Left renal pelvis (tissue), 4 donors: ENCODE results near the gene USP47. TPM values are rescaled to one million over a fixed set of nuclear protein-coding genes. Genes with fewer than 3 reads are reported as not detected.

ENCODE experiments used
- DNase-seq, 4 donors: peaks; one replicate each; pipeline ENCODE4 v3.0.0-alpha.2; 2013; ENCODE audit warnings: low read depth in 4 of 4, low spot score in 3 of 4
- polyA plus RNA-seq, 4 donors: library from polyadenylated mRNA; unstranded; fragments of 120-200 nt; gene quantifications; one replicate each; pipeline ENCODE4 v1.2.1, GENCODE V29; 2013; ENCODE audit not compliant: insufficient read length in 4 of 4

The USP47 gene
- polyA plus RNA-seq, 4 donors: 67.0 to 94.9 (median 93.0) TPM

DNA sequence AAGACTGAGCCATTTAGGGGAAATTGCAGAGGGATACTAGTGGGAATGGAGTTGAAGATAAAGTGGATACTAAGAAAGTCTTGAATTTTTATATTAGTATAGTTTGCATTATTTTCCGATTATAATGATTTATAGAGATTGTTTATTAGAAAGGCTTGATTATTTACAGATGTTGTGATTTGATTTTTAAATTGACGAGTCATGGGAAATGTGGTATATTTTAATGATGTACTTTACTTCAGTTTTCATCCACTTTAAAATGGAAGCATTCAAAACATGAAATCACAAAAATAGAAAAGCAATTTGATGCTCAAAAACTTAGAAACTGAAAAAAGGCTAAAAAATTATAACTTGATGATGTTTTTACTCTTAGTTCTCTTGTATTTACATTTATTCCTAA is 21.2 kb downstream of the USP47 start:
- no peak for DNase-seq

DNA sequence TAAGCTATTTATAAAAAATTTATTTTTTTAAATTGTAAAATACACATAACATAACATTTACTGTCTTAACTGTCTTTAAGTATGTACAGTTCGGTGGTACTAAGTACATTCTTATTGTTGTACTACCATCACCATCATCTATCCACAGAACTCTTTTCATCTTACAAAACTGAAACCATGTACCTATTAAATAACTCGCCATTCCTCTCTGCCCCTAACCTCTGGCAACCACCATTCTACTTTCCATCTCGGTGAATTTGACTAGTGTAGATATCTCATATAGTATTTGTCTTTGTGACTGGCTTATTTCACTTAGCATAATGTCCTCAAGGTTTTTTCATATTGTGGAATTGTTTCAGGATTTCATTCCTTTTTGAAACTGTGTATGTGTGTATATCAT is 22.6 kb downstream of the USP47 start:
- no peak for DNase-seq

DNA sequence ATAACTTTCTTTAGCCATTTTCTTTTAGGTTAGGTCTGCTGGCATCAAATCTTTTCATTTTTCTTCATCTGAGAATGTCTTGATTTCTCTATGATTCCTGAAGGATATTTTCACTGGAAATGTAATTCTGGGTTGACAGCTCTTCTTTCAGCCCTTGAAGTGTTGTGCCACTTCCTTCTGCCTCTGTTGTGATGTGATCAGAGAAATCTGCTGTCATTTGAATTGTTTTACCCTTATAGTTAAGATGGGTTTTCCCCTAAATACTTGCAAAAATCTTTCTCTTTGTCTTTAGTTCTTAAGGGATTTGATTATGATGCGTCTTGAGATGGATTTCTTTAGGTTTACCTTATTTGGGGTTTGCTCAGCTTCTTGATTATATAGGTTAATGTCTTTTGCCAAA is 23.0 kb downstream of the USP47 start:
- DNase-seq: no peak

DNA sequence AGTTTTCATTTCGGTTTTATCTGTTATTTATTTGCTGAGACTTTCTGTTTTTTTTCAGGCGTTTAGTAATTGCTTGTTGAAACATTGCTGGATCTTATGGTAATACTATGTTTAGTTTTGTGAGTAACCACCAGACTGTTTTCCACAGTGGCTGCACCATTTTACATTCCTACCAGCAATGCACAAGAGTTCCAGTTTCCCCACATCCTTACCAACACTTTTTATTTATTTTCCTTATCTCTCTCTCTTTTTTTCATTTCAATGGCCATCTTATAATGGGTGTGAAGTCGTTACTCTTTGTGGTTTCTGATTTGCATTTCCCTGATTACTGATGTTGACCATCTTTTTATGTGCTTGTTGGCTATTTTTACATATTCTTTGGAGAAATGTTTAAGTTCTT is 23.7 kb downstream of the USP47 start:
- no peak for DNase-seq

DNA sequence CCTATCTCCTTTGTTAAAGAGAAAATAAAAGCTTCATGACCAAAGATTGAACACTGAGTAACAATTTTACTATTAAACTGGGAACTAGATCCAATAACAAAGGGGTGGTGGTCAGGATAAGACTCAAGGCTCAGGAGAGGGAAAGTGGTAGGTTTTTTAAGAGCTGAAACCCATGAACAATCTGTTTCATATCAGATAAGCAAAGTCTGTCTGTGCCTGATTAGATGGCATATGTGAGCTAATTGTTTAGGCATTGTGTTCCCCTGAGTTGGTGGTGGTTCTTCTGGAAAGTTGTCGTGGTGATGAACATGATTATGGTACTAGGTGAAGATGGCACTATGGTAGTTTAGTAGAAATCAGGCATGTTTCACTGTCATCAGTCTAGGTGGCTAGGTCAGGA is 24.4 kb downstream of the USP47 start:
- DNase-seq: no peak

DNA sequence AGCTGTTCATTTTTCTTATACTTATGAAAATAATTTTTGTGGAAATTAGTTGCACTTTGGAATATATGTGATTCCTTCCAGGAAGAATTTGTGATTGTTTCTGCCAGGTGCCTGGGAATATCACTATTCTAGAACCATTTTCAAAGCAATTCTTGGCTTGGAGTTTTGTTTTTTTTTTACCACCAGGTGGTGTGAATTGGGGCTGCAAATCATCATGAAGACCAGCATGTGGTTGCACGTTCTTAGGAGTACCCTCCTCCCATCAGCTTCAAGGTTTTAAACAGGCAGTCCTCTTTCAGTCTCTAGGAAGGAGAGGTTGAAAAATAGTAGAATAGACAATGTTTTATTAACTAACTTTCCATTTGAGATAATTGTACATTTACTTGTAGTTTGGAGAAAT is 25.9 kb downstream of the USP47 start:
- no peak for DNase-seq

DNA sequence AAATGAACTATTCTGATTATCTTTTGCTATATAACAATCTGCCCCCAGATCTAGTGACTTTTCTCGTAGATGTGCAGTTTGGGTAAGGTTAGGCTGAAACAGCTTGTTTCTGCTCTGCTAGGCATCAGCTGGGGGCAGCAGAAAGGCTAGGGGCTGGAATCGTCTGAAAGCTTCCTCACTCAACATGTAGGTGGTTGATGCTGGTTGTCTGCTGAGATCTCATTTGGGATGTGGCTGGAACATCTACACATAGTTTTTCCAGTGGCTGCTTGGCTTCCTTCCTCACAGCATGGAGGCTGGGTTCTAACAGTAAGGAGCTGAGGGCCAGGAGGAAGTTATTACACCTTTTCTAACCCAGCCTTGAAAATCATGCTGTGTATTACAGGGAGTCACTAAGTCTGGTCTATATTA is 30.2 kb downstream of the USP47 start:
- DNase-seq: no peak

DNA sequence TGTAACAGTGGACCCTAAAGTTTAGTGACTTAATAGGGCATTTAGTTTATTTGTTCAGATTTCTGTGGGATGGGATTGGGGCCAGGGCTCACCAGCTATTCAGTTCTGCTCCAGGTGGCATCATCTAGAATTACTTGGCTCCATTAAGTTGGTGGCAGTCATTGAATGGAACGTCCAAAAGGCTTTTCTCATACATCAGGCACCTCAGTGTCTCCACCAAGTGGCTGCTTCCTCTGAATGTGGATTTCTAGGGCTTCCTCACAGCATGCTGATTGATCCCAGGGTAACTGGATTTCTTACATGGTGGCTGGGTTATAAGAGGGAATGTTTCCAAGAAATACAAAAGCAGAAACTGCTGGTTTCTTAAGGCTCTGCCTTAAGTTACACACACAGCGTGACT is 34.7 kb downstream of the USP47 start:
- no peak for DNase-seq

DNA sequence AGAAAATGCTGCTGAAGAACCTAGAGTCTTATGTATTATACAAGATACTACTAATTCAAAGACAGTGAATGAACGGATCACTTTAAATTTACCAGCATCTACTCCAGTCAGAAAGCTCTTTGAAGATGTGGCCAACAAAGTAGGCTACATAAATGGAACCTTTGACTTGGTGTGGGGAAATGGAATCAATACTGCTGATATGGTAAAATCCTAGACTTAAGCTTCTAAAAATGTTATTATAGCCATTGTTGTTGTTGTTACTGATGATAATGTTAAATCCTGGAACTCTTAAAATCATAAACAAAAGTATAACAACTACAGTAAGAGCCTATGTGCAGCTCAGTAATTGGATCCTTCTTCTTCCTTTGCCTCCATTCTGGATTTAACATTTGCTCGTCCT is 38.4 kb downstream of the USP47 start:
- no peak for DNase-seq

DNA sequence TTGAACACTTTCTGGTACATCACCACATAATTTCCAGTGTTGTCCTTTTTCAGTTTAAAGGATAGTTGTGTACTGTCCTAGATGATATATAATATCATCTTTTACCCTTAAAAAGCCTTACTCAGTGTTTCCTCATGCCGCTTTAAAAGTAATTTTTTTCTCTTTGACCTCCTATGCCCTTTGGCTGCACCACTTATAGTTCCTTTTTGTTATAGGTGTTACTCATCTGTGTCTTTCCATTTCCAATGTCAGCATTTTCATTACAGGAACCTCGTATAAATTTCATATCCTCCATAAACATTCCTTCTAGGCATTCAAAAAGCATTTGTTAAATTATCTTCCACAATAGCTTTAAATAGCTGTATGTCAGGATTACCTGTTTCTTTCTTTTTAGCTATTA is 40.8 kb downstream of the USP47 start:
- DNase-seq: no peak

DNA sequence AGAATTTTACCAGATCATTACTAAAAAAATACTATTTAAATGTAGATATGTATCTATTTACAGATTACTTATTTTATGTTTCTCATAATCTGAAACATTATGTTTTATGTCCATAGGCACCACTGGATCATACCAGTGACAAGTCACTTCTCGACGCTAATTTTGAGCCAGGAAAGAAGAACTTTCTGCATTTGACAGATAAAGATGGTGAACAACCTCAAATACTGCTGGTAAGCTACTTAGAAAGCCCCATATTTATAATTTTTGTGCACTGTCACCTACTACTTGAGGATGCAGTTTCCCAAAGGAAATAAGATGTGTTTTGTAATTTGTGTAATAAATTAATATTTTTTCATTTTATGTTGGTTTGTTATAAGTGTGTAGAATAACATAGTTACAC is 42.6 kb downstream of the USP47 start:
- DNase-seq: no peak

DNA sequence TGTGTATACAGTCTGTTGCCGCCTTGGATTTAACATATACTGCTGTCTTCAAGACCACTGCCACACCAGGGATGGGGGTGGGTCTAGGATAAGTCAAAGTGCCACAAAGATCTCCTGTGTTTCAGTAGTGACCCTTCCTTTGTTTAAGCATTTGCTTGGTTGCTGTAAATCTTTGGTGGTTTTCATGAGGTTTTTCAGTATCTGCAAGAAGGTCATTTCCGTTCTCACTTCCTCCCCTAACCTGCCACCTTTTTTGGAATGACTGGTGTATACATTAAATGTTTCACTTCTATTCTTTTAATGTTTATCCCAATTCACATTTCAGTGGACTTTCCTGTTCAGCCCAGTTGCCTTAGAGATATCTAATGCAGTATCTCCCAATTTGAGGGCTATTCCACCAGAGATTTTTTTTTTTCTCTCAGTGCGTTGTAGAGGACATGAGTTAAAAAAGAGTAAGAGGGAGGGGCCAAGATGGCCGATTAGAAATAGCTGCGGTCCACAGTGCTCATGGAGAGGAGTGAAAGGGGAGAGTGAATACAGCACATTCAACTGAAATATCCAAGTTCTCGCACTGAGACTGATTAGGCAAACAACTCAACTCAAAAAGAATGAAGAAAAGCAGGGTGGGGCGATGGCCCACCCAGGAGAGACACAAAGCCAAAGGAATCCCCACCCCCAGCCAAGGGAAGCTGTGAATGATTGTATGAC is 43.2 kb downstream of the USP47 start:
- DNase-seq: no peak

DNA sequence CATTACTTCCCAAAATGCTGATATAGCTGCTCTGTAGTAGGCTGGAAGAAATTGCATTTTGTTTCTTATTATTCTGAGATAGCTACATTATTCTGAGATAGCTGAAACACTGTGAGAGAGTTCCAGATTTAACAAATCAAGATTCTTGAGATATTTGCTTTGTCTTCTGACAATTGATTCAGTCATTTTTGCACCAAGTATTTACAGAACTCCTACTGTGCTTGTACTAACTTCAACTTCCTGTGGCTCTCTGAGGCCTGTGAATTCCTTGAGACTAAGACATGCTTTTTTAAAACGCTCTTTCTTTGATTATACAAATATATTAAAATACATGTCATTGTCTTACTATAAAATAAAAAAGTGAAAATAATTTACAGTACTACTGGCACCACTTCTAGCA is 52.7 kb downstream of the USP47 start:
- no peak for DNase-seq

DNA sequence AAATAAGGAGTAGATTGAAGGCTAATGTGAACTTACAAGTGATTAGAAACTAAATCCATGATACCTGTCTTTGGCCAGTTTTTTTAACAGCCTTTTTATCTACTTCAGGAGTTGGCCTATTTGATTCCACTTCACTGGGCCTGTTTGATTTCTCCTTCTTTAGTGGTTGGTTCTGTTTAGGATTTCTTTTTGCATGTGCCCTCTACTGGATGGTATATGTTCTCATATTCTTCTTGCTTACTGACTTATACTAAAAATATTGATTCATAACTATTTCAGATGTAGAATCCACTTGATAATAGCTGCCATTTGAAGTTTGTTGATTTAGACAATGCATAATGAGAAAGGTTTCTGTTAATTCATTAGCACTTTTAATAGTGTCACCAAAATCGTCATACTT is 53.9 kb downstream of the USP47 start:
- no peak for DNase-seq

DNA sequence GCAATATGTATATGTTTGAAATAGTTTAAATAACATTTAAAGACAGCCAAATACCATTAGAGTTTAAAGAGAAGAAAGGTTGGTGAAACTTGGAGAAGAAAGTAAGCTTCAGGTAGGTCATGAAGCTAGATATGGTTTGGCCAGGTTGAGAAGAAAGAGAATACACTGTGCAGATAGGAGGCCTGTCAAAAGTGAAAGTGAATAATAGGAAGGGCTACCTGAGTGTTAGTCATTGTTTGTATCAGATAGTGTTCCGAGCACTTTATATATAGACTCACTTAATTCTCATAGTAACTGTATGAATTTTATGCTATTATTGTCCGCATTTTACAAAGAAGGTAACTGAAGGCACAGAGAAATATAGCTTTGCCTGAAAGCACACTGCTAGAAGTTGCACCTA is 56.9 kb downstream of the USP47 start:
- no peak for DNase-seq

DNA sequence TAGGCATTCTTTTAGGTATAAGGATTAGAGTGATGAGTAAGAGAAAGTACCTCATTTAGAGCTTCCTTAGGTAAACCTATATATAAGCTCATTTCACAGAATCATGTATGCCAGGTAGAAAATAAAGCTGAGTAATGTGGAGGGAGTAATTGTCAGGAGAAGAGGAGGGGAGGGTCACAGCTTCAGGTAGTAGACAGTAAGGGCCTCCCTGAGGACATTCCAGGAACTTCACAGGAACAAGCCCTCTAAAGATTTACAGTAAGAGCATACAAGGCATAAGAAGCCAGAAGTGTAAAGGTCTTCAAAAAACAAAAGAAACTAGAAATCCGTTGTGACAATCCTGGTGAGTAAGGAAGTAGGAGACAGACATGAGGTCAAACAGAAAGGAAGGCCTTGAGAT is 57.6 kb downstream of the USP47 start:
- no peak for DNase-seq

DNA sequence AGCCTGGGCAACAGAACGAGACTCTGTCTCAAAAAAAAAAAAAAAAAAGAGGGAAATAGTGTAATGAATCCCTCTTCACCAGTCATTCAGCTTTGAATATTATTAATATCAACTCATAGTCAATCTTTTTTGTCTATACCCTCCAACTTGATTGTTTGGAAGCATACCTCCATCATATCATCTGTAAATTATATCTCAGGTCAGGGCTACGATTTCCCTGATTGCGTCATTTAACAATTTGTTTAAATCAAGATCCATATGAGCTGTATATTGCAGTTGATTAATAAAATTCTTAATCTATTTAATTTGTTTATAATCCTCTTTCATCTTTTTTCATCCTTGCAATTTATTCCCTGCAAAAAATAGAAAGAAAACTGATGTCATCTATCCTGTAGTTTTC is 60.2 kb downstream of the USP47 start:
- DNase-seq: no peak

DNA sequence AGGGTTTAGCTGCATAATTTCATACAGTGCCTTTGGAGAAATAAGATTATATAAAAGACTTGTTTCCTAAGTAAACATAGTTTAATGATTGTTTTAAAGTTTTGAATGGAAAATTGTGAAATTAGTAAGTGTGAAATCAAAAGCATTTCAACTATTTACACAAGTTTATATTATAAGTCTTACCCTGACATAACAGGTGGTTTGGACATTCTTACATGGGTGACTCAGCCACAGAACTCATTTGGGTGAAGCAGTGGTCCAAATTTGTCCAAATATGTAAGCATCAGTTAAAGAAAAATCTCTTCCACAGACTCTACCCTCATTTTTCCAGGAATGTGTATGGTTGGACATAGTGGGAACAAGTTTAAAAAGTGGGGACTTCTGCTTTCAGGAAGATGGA is 68.0 kb downstream of the USP47 start:
- no peak for DNase-seq

DNA sequence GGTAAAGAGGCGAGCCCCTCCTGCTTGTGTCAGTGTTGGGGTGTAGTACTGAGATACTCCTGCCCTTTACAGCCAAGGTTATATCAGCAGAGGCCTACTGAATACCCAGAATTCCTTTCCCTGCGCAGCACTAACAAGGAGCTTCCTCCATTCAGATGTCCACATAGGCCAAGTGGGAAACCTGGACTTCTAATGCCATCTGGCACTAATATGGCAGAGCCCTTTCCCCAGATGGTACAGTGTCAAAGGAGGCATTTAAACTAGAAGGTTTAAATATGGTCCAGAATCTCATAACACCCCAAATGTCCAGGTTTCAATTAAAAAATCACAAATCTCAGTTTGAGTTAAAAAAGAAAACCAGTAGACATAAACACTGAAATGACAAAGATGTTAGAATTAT is 68.8 kb downstream of the USP47 start:
- no peak for DNase-seq

DNA sequence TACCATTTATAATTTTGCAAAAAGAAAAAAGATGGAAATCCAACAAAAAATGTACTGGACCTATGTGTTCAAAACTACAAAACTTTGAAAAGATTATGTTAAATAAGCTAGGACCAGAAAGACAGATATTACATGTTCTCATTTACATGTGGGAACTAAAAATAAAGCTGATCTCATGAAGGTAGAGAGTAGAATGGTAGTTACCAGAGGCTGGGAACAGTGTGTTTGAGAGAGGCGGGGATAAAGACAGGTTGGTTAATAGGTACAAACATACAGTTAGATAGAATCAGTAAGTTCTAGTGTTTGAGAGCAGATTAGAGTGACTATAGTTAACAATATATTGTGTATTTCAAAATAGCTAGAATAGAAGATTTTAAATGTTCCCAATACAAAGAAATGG is 71.6 kb downstream of the USP47 start:
- no peak for DNase-seq

DNA sequence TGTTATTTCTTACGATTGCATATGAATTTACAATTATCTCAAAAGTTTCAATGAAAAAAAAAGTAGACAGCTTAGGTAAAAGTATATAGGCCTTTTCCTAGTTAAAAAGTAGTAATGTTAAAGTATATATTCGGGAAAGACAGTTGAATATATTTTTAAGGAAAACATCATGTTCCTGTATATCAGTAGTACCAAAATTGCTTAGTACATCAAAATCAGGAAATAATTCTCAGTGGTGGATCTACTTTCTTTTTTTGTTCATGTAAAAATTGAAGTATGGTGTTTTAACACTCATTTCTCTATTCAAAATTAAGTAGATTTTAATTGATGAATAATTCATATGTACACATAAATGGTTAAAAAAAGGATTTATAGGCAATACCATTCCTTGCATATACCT is 73.9 kb downstream of the USP47 start:
- DNase-seq: no peak

DNA sequence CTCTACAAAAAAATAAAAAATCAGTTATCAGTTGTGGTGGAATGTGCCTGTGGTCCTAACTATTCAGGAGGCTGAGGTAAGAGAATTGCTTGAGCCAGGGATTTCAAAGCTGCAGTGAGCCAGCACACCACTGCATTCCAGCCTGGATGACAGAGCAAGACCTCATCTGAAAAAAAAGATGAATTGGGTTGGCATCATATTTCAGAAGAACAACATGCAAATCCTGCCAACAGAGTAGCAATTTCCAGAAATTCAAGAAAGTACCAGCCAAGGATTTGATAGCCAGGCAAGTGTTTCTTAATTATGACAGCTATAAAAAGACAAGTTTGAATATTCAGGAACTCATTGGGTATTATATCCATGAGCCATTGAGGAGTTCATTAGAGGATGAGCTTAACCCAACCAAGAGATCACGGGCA is 75.2 kb downstream of the USP47 start:
- DNase-seq: no peak

DNA sequence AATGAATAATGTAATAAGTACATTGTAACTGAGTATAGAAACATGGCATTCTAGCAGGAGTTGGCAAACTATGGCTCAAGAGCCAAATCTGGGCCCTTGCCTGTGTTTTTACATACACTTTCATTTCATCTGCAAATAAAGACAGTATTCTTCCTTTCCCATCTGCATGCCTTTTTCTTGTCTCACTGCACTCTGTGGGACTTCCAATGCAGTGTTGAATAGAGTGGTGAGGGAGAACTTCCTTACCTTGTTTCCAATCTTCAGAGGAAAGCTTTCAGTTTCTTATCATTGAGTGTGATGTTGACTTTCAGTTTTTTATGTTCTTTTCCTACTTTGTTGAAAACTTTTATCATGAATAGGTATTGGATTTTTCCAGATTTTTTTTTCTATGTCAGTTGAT is 82.1 kb downstream of the USP47 start:
- no peak for DNase-seq
